HL-60 (cell line): ENCODE measurements around the gene EFS.

Source experiments
- DNase-seq, 2 experiments: peaks; one replicate each; pipeline ENCODE4 v3.0.0-alpha.2; 2010 to 2020; ENCODE audit warnings: low read depth in 1 of 2, low spot score in 1 of 2
- H3K27ac ChIP-seq: fragments of 250-450 bp; sonication (Bioruptor Pico); replicated peaks from 2 replicates; pipeline ENCODE4 v1.5.1; 2020; ENCODE audit warnings: mild to moderate bottlenecking, moderate library complexity
- H3K27me3 ChIP-seq: fragments of 250-450 bp; sonication (Bioruptor Pico); 2 replicates; pipeline ENCODE4 v1.5.1; 2021; ENCODE audit warnings: mild to moderate bottlenecking, moderate library complexity; ENCODE audit not compliant: insufficient read depth, poor library complexity, severe bottlenecking
- H3K4me3 ChIP-seq: replicated peaks from 2 replicates; pipeline ENCODE4 v1.5.1; 2011; ENCODE audit warnings: mild to moderate bottlenecking, control low read depth, low read length; ENCODE audit not compliant: insufficient read depth
- CTCF ChIP-seq: IDR thresholded peaks from one replicate; pipeline ENCODE4 v1.5.1; 2011; ENCODE audit warnings: low read length, control low read depth, inconsistent platforms; ENCODE audit not compliant: insufficient read depth
- GABPA ChIP-seq: IDR thresholded peaks from 2 replicates; pipeline ENCODE4 v1.6.1; 2012; ENCODE audit warnings: low read depth
- POLR2AphosphoS5 ChIP-seq: IDR thresholded peaks from 2 replicates; pipeline ENCODE4 v1.6.1; 2012; ENCODE audit warnings: low read depth
- REST ChIP-seq: IDR thresholded peaks from 2 replicates; pipeline ENCODE4 v1.6.1; 2012; ENCODE audit warnings: low read depth; ENCODE audit not compliant: insufficient replicate concordance
- SPI1 ChIP-seq: IDR thresholded peaks from 2 replicates; pipeline ENCODE4 v1.6.1; 2012; ENCODE audit warnings: low read depth, mild to moderate bottlenecking, borderline replicate concordance

The EFS gene

GRCh38 chr14:23377573-23378563 lies 12.9 kb upstream of the EFS start:
- TF ChIP-seq POLR2AphosphoS5 (no peak), GABPA (no peak), SPI1 (no peak), CTCF (no peak), REST (no peak)
- H3K27ac ChIP-seq = no peak overlapping the region

GRCh38 chr14:23377198-23377550 lies 12.2 kb upstream of the EFS start:
- TF ChIP-seq SPI1 (no peak), POLR2AphosphoS5 (no peak), CTCF (no peak), REST (no peak), GABPA (no peak)
- Histone ChIP-seq H3K4me3 (no peak overlapping the region), H3K27ac (no peak overlapping the region), H3K27me3 (no peaks in the 10 kb centered on the region)
- no peak for DNase-seq

More at GRCh38 chr14:23377573-23378563, 12.9 kb upstream of the EFS start:
- Histone ChIP-seq H3K4me3 (no peak overlapping the region), H3K27me3 (no peaks in the 10 kb centered on the region)
- DNase-seq = no peak

- Histone ChIP-seq H3K27ac (no peak within 1 kb of the TSS), H3K27me3 (no peaks in the 10 kb centered on the region), H3K4me3 (no peak within 1 kb of the TSS)
- TF ChIP-seq GABPA (no peak), CTCF (no peak), POLR2AphosphoS5 (no peak), SPI1 (no peak), REST (no peak)
- DNase-seq = no peak
Observed at GRCh38 chr14:23376482-23377197, 11.7 kb upstream of the EFS start, which contains the start of gene CMTM5. Gene CMTM5 (plus strand): TSS chr14:23377046. CDS start chr14:23377252, 206 bp downstream.
